HUES6 (cell line): ENCODE data around the gene NTN4.
"Not testable (repeated sequence)": the region's sequence is repeated elsewhere in the genome, so short reads cannot be mapped to it uniquely, and the experiment has no call there.

ENCODE experiments used
- H3K27ac ChIP-seq: 2 replicates; pipeline ENCODE4 v1.7.0; 2013; ENCODE audit warnings: low read depth, mild to moderate bottlenecking, low read length, inconsistent platforms
- H3K27me3 ChIP-seq: 2 replicates; pipeline ENCODE4 v1.6.1; 2013; ENCODE audit warnings: low read length; ENCODE audit not compliant: control insufficient read depth, insufficient read depth
- H3K36me3 ChIP-seq: 2 replicates; pipeline ENCODE4 v1.6.1; 2013; ENCODE audit warnings: low read length; ENCODE audit not compliant: control insufficient read depth, insufficient read depth
- H3K4me1 ChIP-seq: 2 replicates; pipeline ENCODE4 v1.6.1; 2013; ENCODE audit warnings: low read length; ENCODE audit not compliant: control insufficient read depth, insufficient read depth
- H3K4me3 ChIP-seq: 2 replicates; pipeline ENCODE4 v1.5.1; 2013; ENCODE audit warnings: low read depth, low read length
- H3K9ac ChIP-seq: one replicate; pipeline ENCODE4 v1.6.1; 2013; ENCODE audit warnings: mild to moderate bottlenecking, low read length
- H3K9me3 ChIP-seq: 2 replicates; pipeline ENCODE4 v1.6.1; 2013; ENCODE audit warnings: low read depth, low read length; ENCODE audit not compliant: control insufficient read depth, insufficient read depth

NTN4 gene

GRCh38 chr12:95766356-95767019 lies 24.1 kb downstream of the NTN4 start:
- Histone ChIP-seq H3K36me3 (no peaks in the 10 kb centered on the region), H3K4me3 (no peak overlapping the region), H3K9ac (no peak overlapping the region), H3K9me3 (no peaks in the 10 kb centered on the region), H3K27ac (no peak overlapping the region), H3K4me1 (peaks cover 10% of the 10 kb centered on the region; the same call in 1 of the 2 replicates), H3K27me3 (no peaks in the 10 kb centered on the region)

- Histone ChIP-seq H3K27ac (no peak overlapping the region), H3K9ac (no peak overlapping the region), H3K4me1 (peaks cover 10% of the 10 kb centered on the region; the same call in 1 of the 2 replicates), H3K4me3 (no peak overlapping the region), H3K27me3 (no peaks in the 10 kb centered on the region), H3K9me3 (peaks cover 7% of the 10 kb centered on the region; the same call in 1 of the 2 replicates), H3K36me3 (no peaks in the 10 kb centered on the region; the same call in 1 of the 2 replicates)
These were observed 25.7 kb downstream of the NTN4 start for GRCh38 chr12:95764848-95765247.

DNA sequence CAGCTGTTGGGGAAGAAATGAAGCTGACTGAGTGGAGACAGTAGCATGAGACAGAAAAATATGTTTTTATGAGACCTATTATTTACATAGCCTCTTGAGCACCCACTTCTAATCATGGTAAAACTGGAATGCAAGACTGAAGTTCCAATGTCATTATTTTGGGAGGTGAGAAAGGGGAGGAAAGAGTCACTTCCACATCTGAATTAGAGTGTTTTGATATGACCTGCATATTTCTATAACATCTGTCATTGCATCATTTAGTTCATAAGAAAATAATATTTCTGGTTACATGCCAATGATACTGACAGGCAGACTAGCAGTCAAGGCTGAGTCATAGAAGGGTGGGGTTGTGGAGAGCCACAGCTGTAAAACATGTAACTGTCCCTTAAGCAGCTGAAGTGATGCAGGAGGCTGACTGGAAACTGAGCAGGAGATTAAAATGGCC lies 26.7 kb downstream of the NTN4 start:
- Histone ChIP-seq H3K9me3 (peaks cover 11% of the 10 kb centered on the region; the same call in 1 of the 2 replicates), H3K4me1 (peaks cover 7% of the 10 kb centered on the region; the same call in 1 of the 2 replicates), H3K27me3 (no peaks in the 10 kb centered on the region), H3K27ac (no peak overlapping the region), H3K4me3 (no peak overlapping the region), H3K9ac (no peak overlapping the region), H3K36me3 (no peaks in the 10 kb centered on the region; the same call in 1 of the 2 replicates)

GRCh38 chr12:95762123-95762785 lies 28.3 kb downstream of the NTN4 start:
- Histone ChIP-seq H3K4me3 (no peak overlapping the region), H3K4me1 (peaks cover 3% of the 10 kb centered on the region; the same call in 1 of the 2 replicates), H3K9ac (no peak overlapping the region), H3K27ac (no peak overlapping the region), H3K36me3 (no peaks in the 10 kb centered on the region; the same call in 1 of the 2 replicates), H3K9me3 (peaks cover 21% of the 10 kb centered on the region; the same call in 1 of the 2 replicates), H3K27me3 (no peaks in the 10 kb centered on the region)

DNA sequence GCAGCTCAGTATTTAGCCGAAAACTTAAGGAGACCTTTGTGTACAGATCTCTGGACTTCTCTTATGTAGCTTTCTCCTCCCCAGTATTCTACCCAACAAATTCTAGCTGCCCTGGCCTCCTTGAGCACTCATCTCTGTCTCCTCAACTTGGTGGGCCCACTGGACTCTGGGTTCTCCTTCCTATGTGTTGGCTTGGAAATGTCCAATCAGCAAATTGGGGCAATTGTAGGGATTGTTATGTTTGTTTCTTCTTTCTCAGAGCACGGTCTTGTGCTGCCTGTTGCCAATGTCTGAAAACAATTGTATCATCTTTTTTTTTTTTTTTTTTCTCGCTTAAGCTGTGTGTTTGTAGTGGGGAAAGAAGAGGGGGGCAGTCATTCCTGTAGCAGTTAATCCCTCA lies 30.2 kb downstream of the NTN4 start:
- Histone ChIP-seq H3K4me1 (peaks cover 17% of the 10 kb centered on the region), H3K4me3 (no peak overlapping the region), H3K27me3 (no peaks in the 10 kb centered on the region), H3K36me3 (no peaks in the 10 kb centered on the region; the same call in 1 of the 2 replicates), H3K27ac (no peak overlapping the region), H3K9ac (no peak overlapping the region), H3K9me3 (peaks cover 21% of the 10 kb centered on the region; the same call in 1 of the 2 replicates)

- Histone ChIP-seq H3K4me1 (peaks cover 24% of the 10 kb centered on the region), H3K27me3 (no peaks in the 10 kb centered on the region), H3K9me3 (peaks cover 21% of the 10 kb centered on the region; the same call in 1 of the 2 replicates), H3K36me3 (no peaks in the 10 kb centered on the region; the same call in 1 of the 2 replicates), H3K4me3 (no peak overlapping the region), H3K9ac (no peak overlapping the region), H3K27ac (no peak overlapping the region)
These were observed 30.8 kb downstream of the NTN4 start for GRCh38 chr12:95759718-95760117.

GRCh38 chr12:95759039-95759438 lies 31.5 kb downstream of the NTN4 start:
- peaks cover 21% of the 10 kb centered on the region; the same call in 1 of the 2 replicates for H3K9me3 ChIP-seq
- peaks cover 25% of the 10 kb centered on the region for H3K4me1 ChIP-seq
- H3K36me3 ChIP-seq, result no peaks in the 10 kb centered on the region; the same call in 1 of the 2 replicates
- H3K9ac ChIP-seq, result no peak overlapping the region
- no peaks in the 10 kb centered on the region for H3K27me3 ChIP-seq
- no peak overlapping the region for H3K27ac ChIP-seq
- H3K4me3 ChIP-seq, result no peak overlapping the region

DNA sequence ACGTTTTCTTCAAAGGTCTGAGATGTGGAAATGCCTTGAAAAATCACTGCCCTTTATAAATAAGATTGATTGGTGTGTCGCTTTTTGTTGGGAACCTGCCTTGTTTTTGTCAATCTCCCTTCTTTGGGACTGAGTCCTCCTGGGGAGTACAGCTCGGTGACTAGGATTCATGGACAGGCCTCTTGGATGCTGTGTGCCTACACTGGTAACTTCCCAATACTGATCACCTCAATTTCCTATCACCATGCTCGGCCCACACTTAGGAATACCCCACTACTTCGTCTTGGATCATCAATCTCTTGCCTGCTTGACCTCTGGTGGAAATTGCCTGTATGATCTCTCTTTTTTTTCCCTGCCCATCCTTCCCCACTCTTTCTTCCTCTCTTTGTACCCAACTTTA lies 34.2 kb downstream of the NTN4 start:
- Histone ChIP-seq H3K9ac (no peak overlapping the region), H3K9me3 (peaks cover 21% of the 10 kb centered on the region; the same call in 1 of the 2 replicates), H3K36me3 (no peaks in the 10 kb centered on the region; the same call in 1 of the 2 replicates), H3K4me3 (no peak overlapping the region), H3K27me3 (no peaks in the 10 kb centered on the region), H3K4me1 (peaks cover 22% of the 10 kb centered on the region), H3K27ac (no peak overlapping the region)

DNA sequence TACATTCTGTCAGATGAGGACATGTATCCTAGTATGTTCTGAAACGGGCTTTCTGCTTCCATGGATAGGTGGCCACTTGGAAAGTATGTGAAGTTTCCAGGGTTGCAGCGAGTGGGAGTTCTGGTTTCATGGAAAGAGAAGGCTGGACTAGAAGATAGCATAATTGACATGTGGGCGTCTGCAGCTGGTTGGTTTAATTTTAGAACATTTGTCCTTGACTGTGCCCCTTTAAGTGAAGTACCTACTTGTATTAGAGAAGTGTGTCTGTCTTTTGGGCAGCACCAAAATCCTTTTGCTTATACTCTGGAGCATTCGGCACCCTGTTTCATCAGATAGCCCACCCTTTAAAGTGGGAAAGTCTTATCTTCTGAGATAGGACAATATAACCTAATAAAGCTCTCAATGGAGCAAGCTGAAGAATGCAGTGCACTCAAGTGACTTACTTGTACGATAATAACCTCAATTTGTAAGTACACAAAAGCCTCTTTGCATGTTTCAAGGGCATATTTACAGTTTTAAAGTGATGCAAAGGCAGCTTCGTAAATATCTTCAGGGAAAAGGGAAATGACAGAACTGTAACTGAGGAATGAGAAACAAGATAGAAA lies 35.2 kb downstream of the NTN4 start:
- Histone ChIP-seq H3K9me3 (peaks cover 17% of the 10 kb centered on the region; the same call in 1 of the 2 replicates), H3K27me3 (no peaks in the 10 kb centered on the region), H3K9ac (peak overlapping the region; percentile 45), H3K4me3 (peak overlapping the region; percentile 10; the same call in 1 of the 2 replicates), H3K4me1 (peaks cover 22% of the 10 kb centered on the region), H3K36me3 (no peaks in the 10 kb centered on the region; the same call in 1 of the 2 replicates), H3K27ac (peak overlapping the region; percentile 48; the same call in 1 of the 2 replicates)

DNA sequence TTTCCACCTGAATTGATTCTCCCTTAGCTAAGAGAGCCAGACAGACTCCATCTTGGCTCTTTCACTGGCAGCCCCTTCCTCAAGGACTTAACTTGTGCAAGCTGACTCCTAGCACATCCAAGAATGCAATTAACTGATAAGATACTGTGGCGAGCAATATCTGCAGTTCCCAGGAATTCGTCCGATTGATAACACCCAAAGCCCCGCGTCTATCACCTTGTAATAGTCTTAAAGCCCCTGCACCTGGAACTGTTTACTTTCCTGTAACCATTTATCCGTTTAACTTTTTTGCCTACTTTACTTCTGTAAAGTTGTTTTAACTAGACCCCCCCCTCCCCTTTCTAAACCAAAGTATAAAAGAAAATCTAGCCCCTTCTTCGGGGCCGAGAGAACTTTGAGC lies 44.5 kb downstream of the NTN4 start:
- H3K4me1 ChIP-seq, H3K27me3 ChIP-seq, H3K36me3 ChIP-seq, H3K9me3 ChIP-seq, H3K4me3 ChIP-seq, H3K9ac ChIP-seq, H3K27ac ChIP-seq: not testable (repeated sequence)
